ENCODE measurements around the gene NBR1. TPM values are rescaled to one million over a fixed set of nuclear protein-coding genes. Genes with fewer than 3 reads are reported as not detected.
"Not testable (repeated sequence)": the region's sequence is repeated elsewhere in the genome, so short reads cannot be mapped to it uniquely, and the experiment has no call there.

NBR1 gene
- polyA plus RNA-seq, 3 donors, result 40.4 to 88.5 (median 64.0) TPM

DNA sequence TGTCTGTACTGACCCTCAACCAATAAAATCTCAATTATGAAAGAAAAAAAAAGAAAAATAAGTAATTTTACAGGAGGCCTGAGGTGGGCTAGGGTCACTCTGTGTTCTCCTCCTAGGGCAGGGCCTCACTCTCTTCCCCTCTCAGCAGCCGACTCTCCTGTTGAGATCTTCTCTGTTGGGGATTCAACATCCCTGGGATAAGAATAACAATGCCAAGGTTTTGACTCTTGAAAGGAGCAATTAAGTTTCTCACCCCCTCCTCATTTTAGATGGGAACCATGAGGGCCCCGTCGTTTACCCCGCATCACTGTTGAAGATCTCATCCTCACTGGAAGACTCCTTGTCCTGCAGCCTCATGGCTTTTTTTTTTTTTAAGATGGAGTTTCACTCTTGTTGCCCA, 24.4 kb upstream of the NBR1 start:
- no peak overlapping the region for H2AFZ ChIP-seq (ENCODE audit: insufficient read depth, low read depth, low read length, poor library complexity, severe bottlenecking)
- H3K9me3 ChIP-seq (replicated peaks in 1 of 2; ENCODE audit: control insufficient read depth in 1 of 2, insufficient read depth in 1 of 2, low read length in 2 of 2), result no peaks in the 10 kb centered on the region
- no peaks in the 10 kb centered on the region for H3K4me1 ChIP-seq (ENCODE audit: control insufficient read depth in 1 of 2, insufficient read depth in 2 of 2, low read length in 2 of 2)
- H3K27me3 ChIP-seq (ENCODE audit: control insufficient read depth in 2 of 2, insufficient read depth in 2 of 2, low read length in 2 of 2), result no peaks in the 10 kb centered on the region
- no peak overlapping the region for H3K27ac ChIP-seq (ENCODE audit: low read depth in 1 of 2, low read length in 2 of 2)
- H4K20me1 ChIP-seq (ENCODE audit: insufficient read depth, low read length), result no peaks in the 10 kb centered on the region
- peaks cover 20 to 37% of the 10 kb centered on the region in 2 donors for H3K36me3 Mint-ChIP-seq
- intact Hi-C loops (cut with micrococcal nuclease), result no loop called here
- peaks cover 0 to 3% (median 0%) of the 10 kb centered on the region in 3 donors for H3K27me3 Mint-ChIP-seq (ENCODE audit: low read depth in 3 of 3)
- H3K9ac ChIP-seq (ENCODE audit: insufficient read depth, low read length, poor library complexity, severe bottlenecking), result no peak overlapping the region
- H3K4me1 Mint-ChIP-seq, result no peaks in the 10 kb centered on the region
- H3K4me2 ChIP-seq (replicated peaks; ENCODE audit: extremely low read depth, low read length, poor library complexity, severe bottlenecking), result no peak overlapping the region
- no peaks in the 10 kb centered on the region for H3K79me2 ChIP-seq (ENCODE audit: insufficient read depth, low read length)
- peaks cover 4 to 12% of the 10 kb centered on the region in 2 donors for H3K36me3 ChIP-seq (replicated peaks in 1 of 2; ENCODE audit: control insufficient read depth in 1 of 2, insufficient read depth in 2 of 2, low read length in 2 of 2)
- no peak overlapping the region for H3K27ac Mint-ChIP-seq
- H3K4me3 Mint-ChIP-seq, result no peak overlapping the region
- TF ChIP-seq, protein P1, sequence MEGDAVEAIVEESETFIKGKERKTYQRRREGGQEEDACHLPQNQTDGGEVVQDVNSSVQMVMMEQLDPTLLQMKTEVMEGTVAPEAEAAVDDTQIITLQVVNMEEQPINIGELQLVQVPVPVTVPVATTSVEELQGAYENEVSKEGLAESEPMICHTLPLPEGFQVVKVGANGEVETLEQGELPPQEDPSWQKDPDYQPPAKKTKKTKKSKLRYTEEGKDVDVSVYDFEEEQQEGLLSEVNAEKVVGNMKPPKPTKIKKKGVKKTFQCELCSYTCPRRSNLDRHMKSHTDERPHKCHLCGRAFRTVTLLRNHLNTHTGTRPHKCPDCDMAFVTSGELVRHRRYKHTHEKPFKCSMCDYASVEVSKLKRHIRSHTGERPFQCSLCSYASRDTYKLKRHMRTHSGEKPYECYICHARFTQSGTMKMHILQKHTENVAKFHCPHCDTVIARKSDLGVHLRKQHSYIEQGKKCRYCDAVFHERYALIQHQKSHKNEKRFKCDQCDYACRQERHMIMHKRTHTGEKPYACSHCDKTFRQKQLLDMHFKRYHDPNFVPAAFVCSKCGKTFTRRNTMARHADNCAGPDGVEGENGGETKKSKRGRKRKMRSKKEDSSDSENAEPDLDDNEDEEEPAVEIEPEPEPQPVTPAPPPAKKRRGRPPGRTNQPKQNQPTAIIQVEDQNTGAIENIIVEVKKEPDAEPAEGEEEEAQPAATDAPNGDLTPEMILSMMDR (IDR thresholded peaks at IDR 0.05), result no peak
- WGBS (ENCODE audit: insufficient coverage), result 100% methylated on average over 1 of the region's 4 CpGs
- no peak overlapping the region for H3K4me3 ChIP-seq (replicated peaks in 1 of 3; ENCODE audit: low read depth in 2 of 3, low read length in 3 of 3)
- no peak for DNase-seq
- no peaks in the 10 kb centered on the region for H3K9me3 Mint-ChIP-seq

GRCh38 chr17:43151880-43152456, 19.0 kb upstream of the NBR1 start:
- Mint-ChIP-seq H3K4me3 (no peak overlapping the region), H3K9me3 (peaks cover 7 to 14% (median 12%) of the 10 kb centered on the region in 7 donors), H3K36me3 (peaks cover 12 to 19% of the 10 kb centered on the region in 2 donors), H3K4me1 (peaks cover 4% of the 10 kb centered on the region), H3K27ac (no peak overlapping the region), H3K27me3 (ENCODE audit: low read depth in 3 of 3) (peaks cover 0 to 3% (median 0%) of the 10 kb centered on the region in 3 donors)
- intact Hi-C loops (cut with micrococcal nuclease), result no loop called here
- no peak overlapping the region for H3K27ac ChIP-seq (ENCODE audit: low read depth in 1 of 2, low read length in 2 of 2)
- WGBS (ENCODE audit: insufficient coverage), result no CpG with 5 or more reads among the region's 3 CpGs
- TF ChIP-seq, protein P1 (IDR thresholded peaks at IDR 0.05), result no peak
- no peaks in the 10 kb centered on the region for H3K27me3 ChIP-seq (ENCODE audit: control insufficient read depth in 2 of 2, insufficient read depth in 2 of 2, low read length in 2 of 2)
- H3K4me1 ChIP-seq (ENCODE audit: control insufficient read depth in 1 of 2, insufficient read depth in 2 of 2, low read length in 2 of 2), result no peaks in the 10 kb centered on the region
- H3K9me3 ChIP-seq (replicated peaks in 1 of 2; ENCODE audit: control insufficient read depth in 1 of 2, insufficient read depth in 1 of 2, low read length in 2 of 2), result peaks cover 0 to 4% of the 10 kb centered on the region in 2 donors
- H3K4me3 ChIP-seq (replicated peaks in 1 of 3; ENCODE audit: low read depth in 2 of 3, low read length in 3 of 3), result no peak overlapping the region
- no peaks in the 10 kb centered on the region for H3K79me2 ChIP-seq (ENCODE audit: insufficient read depth, low read length)
- no peak overlapping the region for H2AFZ ChIP-seq (ENCODE audit: insufficient read depth, low read depth, low read length, poor library complexity, severe bottlenecking)
- no peak for DNase-seq
- peaks cover 0 to 3% of the 10 kb centered on the region in 2 donors for H3K36me3 ChIP-seq (replicated peaks in 1 of 2; ENCODE audit: control insufficient read depth in 1 of 2, insufficient read depth in 2 of 2, low read length in 2 of 2)
- H3K4me2 ChIP-seq (replicated peaks; ENCODE audit: extremely low read depth, low read length, poor library complexity, severe bottlenecking), result no peak overlapping the region
- H3K9ac ChIP-seq (ENCODE audit: insufficient read depth, low read length, poor library complexity, severe bottlenecking), result no peak overlapping the region
- H4K20me1 ChIP-seq (ENCODE audit: insufficient read depth, low read length), result no peaks in the 10 kb centered on the region

- H3K9ac ChIP-seq (ENCODE audit: insufficient read depth, low read length, poor library complexity, severe bottlenecking); H3K27me3 ChIP-seq (ENCODE audit: control insufficient read depth in 2 of 2, insufficient read depth in 2 of 2, low read length in 2 of 2); H3K4me3 ChIP-seq (replicated peaks in 1 of 3; ENCODE audit: low read depth in 2 of 3, low read length in 3 of 3); H3K27ac ChIP-seq (ENCODE audit: low read depth in 1 of 2, low read length in 2 of 2); H3K36me3 ChIP-seq (replicated peaks in 1 of 2; ENCODE audit: control insufficient read depth in 1 of 2, insufficient read depth in 2 of 2, low read length in 2 of 2); H2AFZ ChIP-seq (ENCODE audit: insufficient read depth, low read depth, low read length, poor library complexity, severe bottlenecking); DNase-seq; H3K79me2 ChIP-seq (ENCODE audit: insufficient read depth, low read length); H4K20me1 ChIP-seq (ENCODE audit: insufficient read depth, low read length); H3K4me1 ChIP-seq (ENCODE audit: control insufficient read depth in 1 of 2, insufficient read depth in 2 of 2, low read length in 2 of 2); H3K4me1 Mint-ChIP-seq; H3K27me3 Mint-ChIP-seq (ENCODE audit: low read depth in 3 of 3); H3K4me3 Mint-ChIP-seq; H3K27ac Mint-ChIP-seq; H3K9me3 ChIP-seq (replicated peaks in 1 of 2; ENCODE audit: control insufficient read depth in 1 of 2, insufficient read depth in 1 of 2, low read length in 2 of 2); intact Hi-C loops (cut with micrococcal nuclease); H3K4me2 ChIP-seq (replicated peaks; ENCODE audit: extremely low read depth, low read length, poor library complexity, severe bottlenecking): not testable (repeated sequence)
- peaks cover 10 to 25% of the 10 kb centered on the region in 2 donors for H3K36me3 Mint-ChIP-seq
- peaks cover 7 to 14% (median 12%) of the 10 kb centered on the region in 7 donors for H3K9me3 Mint-ChIP-seq
- 40% methylated on average over 3 of the region's 3 CpGs for WGBS (ENCODE audit: insufficient coverage)
Observed at GRCh38 chr17:43153197-43153835, 17.7 kb upstream of the NBR1 start.

All from CD14-positive monocyte (primary cell).